ENCODE data around the gene PAPOLB.

The PAPOLB gene

GRCh38 chr7:4876586-4876985 is 14.8 kb upstream of the PAPOLB start:
- DNase-seq: no peak

- DNase-seq: no peak
Measured at GRCh38 chr7:4875391-4875790, 13.6 kb upstream of the PAPOLB start.

DNA sequence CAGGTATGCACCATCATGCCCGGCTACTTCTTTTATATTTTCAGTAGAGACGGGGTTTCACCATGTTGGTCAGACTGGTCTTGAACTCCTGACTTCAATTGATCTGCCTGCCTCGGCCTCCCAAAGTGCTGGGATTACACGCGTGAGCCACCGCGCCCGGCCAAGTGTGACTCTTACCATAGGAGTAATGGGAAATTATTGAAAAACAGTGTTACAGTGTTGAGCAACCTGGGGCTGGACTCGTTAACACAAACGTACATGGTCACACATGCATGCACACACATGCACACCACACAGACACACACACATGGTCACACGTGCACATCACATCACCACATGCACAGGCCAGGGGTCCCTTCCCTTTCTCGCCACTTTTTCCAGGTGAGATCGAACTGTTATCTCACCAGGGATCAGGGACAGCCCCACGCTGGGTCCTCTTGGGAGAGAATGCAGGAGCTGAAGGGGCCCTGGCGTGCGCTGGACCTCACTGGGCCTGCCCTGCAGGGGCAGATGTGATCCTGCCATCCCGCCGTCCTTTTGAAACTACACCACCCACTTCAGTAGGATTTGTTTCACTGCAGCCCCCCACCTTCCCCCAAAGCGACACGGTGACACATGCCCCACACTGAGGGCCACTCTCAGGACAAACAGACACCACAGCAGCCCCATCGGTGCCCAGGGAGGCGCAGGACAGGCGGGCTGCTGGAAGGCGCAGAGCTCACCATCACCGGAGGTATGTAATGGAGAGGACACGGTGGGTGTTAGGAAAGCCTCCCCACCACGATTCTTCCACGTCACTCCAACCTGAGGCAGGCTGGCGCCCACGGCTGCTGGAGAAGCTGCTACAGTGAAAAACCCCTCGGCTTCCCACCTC is 11.5 kb upstream of the PAPOLB start:
- no peak for DNase-seq

- DNase-seq: no peak
Measured at GRCh38 chr7:4871930-4872675, 10.3 kb upstream of the PAPOLB start.

DNA sequence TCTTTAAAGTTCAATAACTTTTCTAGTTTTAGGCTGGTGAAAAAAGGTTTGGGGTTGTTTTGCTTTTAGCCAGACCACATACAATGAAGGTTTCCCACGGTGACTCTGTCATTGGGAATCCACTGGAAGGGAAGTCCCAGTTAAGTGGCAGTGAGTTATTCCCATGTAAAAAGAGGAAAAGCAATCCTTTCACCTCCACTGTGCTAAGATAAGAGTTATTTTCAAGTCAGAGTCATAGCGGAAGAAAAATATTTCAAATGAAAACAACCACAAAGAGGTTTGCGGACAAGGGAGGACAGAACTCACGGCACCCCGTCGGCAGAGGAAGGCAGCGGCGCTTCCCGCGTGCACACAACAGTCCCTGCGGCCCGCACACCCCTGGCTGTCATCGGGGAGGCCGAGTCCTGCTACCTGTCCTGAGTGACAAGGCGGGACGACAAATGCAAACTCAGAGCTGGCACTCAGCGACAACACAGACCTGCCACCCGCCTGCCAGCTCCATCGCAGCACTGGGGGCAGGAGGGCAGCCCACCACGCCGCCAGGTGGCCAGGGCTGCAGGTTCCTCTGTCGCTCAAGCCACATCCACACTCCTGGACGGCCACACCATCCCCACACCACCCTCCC is 9.3 kb upstream of the PAPOLB start:
- no peak for DNase-seq

DNA sequence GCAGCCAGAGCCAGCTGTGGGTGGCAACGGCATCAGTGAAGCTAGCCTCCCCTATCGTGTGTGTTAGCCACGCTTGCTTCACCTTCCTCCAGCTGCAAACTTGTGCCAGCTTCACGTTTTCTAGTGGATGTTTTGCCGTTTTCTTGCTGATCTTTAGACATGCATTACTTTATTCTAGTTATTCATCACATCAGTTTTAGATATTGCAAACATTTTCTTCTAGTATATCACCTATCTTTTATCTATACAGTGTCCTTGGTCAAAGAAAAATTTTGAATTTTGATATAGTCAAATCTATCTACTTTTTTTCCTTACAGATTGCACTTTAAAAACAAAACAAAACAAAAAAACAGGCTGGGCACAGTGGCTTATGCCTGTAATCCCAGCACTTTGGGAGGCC is 6.7 kb upstream of the PAPOLB start:
- DNase-seq: no peak

DNA sequence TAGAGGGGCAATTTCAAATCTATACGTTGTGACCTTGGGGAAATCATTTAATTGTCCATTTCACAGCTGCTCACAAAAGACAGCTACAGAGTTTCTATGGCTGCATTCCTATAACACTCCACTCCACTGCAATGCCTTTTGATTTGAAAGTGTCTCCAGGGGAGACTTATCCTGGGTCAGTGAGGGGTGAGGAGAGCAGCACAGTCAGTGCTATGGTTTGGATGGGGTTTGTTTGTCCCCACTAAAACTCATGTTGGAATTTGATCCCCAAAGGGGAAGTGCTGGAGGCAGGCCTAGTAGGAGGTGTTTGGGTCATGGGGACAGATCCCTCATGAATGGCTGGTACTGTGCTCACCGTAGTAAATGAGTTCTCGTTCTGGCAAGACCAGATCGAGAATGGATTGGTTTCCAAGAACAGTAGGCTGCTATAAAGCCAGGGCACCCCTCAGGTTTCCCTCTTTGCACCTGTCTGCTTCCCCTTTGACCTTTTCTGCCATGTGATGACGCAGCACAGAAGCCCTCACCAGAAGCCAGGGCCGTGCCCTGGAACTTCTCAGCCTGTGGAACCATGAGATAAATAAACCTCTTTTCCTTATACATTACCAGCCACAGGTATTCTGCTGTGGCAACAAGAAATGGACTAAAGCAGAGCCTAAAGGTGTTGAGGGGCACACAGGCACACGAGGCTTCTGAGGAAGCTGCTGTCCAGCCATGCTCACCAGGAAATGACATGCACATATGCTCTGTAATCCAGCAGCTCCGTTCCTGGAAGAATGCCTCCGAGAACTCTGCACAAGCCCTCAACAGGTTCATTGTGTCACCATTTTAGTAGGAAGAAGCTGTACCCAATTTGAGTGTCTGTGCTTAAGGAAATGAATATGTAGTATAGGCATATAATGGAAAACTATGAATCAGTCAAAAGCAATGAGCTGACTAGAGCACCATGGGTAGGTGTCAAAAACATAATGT is 5.0 kb upstream of the PAPOLB start:
- DNase-seq: no peak

DNA sequence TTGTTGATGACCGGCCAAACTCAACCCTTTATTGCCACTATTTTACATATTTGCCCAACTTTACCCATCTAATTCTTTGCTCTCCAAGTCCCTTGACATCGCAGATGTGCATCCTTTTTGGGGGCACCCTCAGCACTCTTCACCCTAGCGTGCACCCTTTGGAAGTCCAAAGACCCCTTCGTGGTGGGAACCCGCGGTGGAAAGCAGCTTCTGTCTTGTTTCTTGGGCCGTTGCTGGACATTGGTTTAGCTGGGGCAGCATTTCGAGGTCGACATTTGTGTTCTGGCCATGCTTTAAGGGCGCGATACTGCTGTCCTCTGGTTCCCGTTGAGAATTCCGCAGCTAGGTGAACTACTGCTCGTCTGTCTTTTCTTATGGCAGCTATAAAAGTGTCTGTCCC is 326 bp upstream of the PAPOLB start:
- DNase-seq: no peak

DNA sequence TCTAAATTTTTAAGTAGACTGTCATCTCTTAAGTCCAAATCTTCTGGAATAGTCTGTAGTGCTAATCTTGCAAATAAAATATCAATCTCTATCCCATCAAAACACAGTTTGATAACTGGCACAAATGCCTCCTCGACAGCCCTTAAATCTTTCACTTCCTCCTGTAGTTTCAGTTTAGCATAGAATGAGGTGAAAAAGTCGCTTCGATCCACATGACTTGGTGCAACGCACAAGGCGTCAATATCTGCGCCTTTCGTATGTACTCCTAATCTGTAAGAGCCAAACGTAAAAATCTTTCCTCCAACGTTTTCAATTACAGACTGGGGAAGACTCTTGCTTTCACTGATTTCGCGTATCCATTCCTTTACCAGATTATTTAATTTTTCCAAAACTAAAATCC is 603 bp downstream of the PAPOLB start:
- DNase-seq: no peak

- DNase-seq: no peak
Measured at GRCh38 chr7:4857189-4857588, 4.6 kb downstream of the PAPOLB start.

- no peak for DNase-seq
Measured at GRCh38 chr7:4856336-4857057, 5.3 kb downstream of the PAPOLB start.

DNA sequence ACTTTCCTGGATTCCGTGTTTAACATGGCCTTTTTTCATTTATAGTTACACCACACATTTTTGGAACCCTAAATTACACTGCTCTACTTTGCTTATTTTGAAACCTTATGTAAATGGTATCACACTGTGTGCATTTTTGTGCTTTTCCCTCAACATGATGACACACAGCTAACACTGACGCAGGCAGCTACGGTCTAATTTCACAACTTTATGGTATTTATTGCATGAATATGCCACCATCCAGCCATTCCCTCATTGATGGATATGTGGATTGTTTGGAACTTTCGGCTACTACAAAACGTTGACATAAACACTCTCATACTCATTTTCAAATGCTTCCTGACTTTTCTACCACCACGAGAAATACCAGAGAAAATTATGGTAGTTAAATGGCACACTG is 6.9 kb downstream of the PAPOLB start:
- DNase-seq: no peak

- no peak for DNase-seq
Measured at GRCh38 chr7:4851459-4852422, 10.1 kb downstream of the PAPOLB start.

GRCh38 chr7:4850262-4850795 is 11.5 kb downstream of the PAPOLB start:
- no peak for DNase-seq

- DNase-seq: peak; percentile 9
Measured at GRCh38 chr7:4849390-4849789, 12.4 kb downstream of the PAPOLB start.

GRCh38 chr7:4845740-4846142 is 16.1 kb downstream of the PAPOLB start:
- DNase-seq: no peak

GRCh38 chr7:4842319-4843064 is 19.3 kb downstream of the PAPOLB start:
- no peak for DNase-seq

DNA sequence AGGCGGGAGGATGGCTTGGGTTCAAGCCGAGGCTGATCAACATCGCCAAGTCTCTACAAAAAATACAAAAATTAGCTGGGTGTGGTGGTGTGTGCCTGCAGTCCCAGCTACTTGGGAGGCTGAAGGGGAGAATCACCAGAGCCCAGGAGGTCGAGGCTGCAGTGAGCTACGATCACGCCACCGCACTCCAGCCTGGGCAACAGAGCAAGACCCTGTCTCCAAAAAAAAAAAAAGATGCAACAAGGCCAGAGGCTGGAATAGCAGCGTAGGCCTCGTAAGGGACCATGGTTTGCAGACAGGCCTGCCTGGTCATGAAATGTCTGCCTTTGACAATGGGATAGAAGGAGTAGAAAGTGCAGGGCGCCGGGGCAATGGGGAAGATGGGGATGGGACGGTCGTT is 20.0 kb downstream of the PAPOLB start:
- no peak for DNase-seq

DNA sequence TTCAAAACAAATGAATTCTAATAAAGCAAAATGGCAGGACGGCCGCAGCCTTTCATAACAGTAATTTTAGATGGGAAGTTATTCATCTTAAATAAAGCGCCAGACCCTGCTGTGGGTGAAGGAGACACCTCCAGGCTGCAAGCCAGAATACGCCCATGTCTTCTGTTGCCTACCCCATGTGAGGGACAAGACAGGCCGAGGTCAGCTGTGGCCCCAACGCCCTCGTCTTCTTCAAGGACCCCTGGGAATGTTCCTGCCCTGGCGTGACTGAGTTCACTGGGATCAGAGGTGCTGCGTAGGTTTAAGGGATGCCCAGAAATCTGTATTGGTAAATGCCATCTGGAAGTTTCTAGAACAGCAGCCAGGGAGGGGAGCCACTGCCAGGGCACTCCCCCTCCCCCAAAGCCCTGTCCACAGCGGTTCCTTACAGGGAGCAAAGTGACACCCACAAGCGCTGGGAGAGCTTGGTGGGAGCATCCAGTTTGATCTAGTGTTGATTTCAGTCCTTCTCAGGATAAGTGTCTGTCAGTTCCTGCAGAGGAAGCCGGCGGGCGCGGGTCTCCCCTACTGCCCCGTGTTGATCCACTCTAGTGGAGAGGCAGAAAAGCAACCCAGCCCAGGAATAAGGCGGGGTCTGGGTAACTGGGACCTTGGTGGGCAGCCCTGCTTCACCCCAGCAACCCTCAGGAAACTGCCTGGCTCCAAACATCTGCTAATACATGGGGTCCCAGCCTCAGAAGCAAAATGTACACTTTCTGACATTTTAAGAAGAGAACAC is 20.6 kb downstream of the PAPOLB start:
- no peak for DNase-seq

Measured in NCI-H1694 treated with DMSO at 0.1 percent for 48 hours (cell line).